Central memory CD4-positive, alpha-beta T cell (primary cell): ENCODE data around the gene TMEM143.
"Not testable (repeated sequence)": the region's sequence is repeated elsewhere in the genome, so short reads cannot be mapped to it uniquely, and the experiment has no call there.

Experiments used
- DNase-seq: peaks from one replicate; pipeline ENCODE4 v3.0.0; 2022

The TMEM143 gene

GRCh38 chr19:48325265-48325910, 38.4 kb downstream of the TMEM143 start, which contains the start of gene EMP3:
Gene EMP3, plus strand, starts transcription at chr19:48325552. Its CDS starts 1,293 bp downstream, at chr19:48326845.
- DNase-seq = peak; percentile 88

- peak; percentile 100 for DNase-seq
These were observed 41.8 kb downstream of the TMEM143 start for GRCh38 chr19:48321622-48322591.

DNA sequence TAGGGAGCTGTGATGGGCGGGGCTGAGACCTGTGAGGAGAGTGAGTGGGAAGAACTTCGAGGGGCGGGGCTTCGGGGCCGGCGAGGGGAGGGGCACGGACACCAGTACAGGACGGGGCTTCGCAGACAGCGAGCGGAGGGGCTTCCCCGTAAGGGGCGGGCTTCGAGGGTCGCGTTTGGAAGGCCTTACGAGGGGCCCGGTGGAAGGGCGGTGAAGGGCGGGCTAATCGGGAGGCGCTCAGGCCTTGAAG, 42.4 kb downstream of the TMEM143 start:
- DNase-seq = peak; percentile 90

GRCh38 chr19:48319647-48320541, 43.8 kb downstream of the TMEM143 start:
- DNase-seq = peak; percentile 63

DNA sequence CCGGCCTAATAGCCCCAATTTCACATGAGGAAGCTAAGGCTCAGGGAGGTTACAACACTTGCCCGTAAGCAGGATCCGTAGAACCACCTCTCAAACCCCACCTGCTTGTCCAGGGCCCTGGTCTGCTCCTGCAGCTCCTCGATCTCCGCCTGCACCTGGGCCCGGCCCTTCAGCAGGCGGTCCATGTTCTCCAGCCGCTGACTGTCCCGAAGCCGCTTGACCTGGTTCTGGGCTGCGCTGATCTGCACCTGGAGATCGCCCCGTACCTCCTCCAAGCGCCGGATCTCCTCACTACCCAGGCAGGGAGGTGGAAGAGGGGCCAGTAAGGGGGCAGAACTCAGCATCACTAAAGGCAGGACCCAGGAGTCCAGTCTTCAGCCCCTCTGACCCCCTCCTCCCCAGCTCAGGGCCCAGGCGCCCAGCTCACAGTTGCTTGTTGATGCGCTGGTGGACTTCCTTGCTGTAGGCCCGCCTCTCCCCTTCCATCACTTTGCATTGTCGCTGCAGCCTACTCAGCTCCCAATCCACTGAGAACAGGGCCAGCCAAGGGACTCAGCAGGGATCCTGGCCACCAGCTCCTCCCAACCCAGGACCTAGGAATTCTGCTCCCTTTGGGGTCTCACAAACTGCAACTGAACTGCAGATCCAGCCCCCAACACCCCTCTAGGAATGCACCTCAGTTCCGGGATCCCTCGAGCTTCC, 45.3 kb downstream of the TMEM143 start:
- DNase-seq = no peak

DNA sequence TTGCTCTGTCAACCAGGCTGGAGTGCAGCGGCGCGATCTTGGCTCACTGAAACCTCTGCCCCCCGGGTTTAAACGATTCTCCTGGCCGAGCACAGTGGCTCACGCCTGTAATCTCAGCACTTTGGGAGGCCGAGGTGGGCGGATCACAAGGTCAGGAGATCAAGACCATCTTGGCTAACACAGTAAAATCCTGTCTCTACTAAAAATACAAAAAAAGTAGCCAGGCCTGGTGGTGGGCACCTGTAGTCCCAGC, 46.1 kb downstream of the TMEM143 start:
- not testable (repeated sequence) for DNase-seq

DNA sequence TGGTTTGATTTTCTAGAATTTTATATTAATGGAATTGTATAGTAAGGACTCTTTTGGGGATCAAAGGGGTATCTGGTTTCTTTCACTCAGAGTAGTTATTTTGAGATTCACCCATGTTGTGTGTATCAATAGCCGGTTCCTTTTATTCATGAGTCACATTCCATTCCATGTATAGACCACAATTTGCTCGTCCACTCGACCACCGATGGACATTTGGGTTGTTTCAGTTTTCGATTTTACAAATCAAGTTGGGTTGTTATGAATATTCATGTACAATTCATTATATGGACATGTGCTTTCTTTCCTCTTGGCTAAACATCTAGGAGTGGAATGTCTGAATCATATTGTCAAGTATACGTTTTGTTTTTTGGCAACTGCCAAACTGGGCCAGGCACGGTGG, 48.0 kb downstream of the TMEM143 start:
- no peak for DNase-seq

DNA sequence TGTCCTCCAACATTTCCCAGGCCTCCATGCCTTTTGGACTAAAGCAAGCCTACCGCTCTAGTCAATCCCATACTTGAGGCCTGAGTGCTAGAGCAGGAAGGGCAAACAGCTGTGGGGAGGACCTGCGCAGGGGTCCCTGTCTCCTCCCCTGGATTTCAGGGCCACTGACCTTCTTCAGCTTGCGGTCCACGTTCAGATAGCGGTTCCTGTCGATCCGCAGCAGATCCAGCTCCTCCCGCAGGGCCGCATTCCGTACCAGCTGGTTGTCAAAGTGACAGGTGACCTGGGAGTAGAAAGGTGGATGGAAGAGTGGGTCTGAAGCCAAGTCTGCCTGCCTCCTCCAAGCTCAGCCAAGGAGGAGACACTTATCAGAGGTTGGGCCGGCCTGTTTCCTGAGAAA, 52.4 kb downstream of the TMEM143 start:
- DNase-seq = no peak

- no peak for DNase-seq
These were observed 53.5 kb downstream of the TMEM143 start for GRCh38 chr19:48310227-48310626.

GRCh38 chr19:48309731-48310130, 54.0 kb downstream of the TMEM143 start:
- not testable (repeated sequence) for DNase-seq

DNA sequence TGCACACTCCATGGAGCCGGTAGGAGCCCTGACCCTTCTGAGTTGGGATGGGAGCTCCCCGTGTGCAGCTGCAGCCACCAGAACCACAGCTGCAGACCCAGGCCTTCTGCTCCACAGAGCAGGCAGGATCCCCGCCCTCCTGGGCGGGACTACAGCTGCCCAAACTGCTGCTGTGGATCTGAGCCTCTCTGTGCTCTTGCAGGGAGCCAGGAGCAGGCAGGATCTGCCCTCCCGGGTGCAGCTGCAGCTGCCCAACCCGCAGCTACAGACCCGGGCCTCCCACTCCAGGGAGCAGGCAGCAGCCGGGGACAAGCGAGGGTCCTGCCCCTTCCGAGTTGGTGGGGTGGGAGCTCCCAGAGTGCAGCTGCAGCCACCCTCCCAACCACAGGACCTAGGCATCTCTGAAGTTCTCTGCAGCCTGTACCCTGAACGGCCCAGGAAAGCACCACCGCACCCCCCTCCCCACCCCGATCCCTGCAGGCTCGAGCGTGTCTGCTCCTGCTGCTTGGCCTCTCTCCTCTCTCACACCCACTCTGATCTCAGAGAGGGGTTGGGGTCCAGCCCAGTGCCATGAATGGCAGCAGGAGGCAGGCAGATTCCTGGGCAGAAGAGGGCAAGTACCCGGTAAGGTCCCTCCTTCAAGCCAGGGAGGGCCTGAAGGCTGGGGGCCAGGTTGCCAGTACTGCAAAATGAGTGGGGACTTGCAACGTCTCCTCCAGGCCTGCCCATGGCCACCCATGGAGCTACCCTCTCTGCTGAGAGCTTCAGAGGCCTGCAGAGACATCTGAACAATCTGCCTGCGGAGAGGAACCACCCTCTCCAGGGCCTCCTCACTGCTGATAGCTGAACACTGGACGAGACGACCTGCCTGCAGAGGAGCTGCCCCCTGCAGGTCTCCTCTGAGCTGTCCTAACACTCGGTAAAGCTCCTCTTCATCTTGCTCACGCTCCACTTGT, 54.8 kb downstream of the TMEM143 start:
- no peak for DNase-seq

- DNase-seq = no peak
These were observed 59.9 kb downstream of the TMEM143 start for GRCh38 chr19:48303866-48304265.

GRCh38 chr19:48303367-48303766, 60.4 kb downstream of the TMEM143 start:
- DNase-seq = no peak

DNA sequence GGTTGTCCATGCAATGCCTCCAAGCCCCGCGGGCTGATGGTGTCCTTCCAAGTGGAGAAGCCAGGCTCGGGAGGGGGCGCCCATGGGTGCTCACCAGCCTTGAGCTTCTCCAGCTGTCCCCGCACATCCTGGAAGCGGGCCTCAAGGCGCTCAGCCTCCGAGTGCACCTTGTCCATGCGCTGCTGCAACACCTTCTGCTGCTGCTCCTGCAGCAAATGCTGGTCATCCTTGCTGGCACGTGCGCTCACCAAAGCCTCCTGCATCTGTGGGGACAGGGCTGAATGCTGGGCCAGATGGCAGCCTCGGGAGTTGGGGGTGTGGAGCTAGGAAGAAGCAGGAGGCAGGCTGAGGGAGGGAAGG, 61.2 kb downstream of the TMEM143 start:
- no peak for DNase-seq

DNA sequence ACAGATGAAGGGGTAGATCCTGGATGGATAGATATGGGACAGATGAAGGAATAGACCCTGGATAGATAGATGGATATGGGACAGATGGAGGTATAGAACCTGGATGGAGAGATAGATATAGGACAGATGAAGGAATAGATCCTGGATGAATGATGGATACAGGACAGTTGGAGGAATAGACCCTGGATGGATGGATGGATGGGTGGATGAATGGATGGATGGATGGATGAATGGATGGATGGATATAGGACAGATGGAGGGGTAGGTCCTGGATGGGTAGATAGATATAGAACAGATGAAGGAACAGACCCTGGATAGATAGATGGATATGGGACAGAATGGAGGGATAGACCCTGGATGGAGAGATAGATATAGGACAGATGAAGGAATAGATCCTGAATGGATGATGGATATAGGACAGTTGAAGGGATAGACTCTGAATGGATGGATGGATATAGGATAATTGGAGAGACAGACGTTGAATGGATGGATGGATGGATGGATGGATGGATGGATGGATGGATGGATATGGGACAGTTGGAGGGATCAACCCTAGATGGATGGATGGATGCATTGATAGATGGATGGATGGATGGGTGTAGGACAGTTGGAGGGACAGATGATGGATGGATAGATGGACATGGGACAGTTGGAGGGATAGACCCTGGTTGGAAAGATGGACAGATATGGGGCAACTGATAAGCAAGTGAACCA, 61.7 kb downstream of the TMEM143 start:
- no peak for DNase-seq

- DNase-seq = no peak
These were observed 65.8 kb downstream of the TMEM143 start for GRCh38 chr19:48297975-48298374.

DNA sequence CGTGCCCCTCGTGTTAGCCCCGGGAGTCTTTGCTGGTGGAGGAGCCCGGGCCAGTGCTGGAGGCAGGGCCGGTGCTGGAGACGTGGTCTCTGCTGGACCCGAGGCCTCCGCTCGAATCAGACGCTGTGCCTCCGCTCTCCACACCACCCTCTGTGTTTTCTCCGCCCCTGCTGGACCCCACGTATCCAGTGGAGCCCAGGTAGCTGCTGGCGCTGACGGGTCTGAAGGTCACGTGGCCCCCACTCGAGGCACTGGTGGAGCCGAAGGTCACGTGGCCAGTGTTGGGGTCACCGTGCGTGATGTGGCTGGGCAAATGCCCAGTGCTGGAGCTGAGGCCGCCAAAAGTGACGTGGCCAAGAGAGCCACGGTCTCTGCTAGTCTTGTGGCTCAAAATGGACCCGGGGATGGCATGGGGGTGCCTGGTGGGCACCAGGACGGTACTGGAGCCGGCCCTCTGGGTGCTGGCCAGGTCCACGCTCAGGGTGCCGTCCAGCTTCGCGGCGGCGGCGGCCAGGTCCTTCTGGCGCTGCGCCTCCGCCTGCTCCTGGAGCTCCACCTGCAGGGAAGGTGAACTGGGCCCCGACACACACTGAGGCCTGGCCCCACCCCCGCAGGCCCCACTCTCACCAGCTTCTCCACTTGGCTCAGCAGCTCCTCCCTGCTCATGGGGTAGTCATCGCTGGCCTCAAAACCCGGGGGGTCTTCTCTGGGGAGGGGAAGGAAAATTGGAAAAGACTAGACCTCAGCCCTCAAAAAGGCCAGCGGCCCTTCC, 66.6 kb downstream of the TMEM143 start:
- DNase-seq = no peak

DNA sequence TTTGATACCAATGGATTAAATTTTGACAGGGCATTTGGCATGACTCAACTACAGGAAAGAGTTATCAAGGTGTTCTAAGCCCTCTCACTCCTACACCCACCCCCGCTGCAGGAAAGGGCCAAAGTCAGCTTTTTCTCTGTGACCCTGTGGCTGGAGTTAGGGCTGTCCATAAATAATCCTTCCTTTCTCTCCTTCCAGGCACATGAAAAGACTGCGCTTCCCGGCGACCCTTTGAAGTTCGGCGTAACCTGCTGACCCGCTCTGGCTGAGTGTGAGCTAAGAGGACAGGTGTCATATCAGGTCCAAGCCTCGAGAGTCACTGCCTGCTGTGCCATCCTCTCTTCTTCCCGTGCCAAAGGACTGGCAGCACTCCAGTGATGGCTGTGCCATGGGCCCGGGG, 68.3 kb downstream of the TMEM143 start:
- DNase-seq = no peak

GRCh38 chr19:48292798-48293197, 70.9 kb downstream of the TMEM143 start:
- no peak for DNase-seq

- DNase-seq = not testable (repeated sequence)
These were observed 72.3 kb downstream of the TMEM143 start for GRCh38 chr19:48291489-48291815.
